ENCODE measurements around the gene TGOLN2.
"Not testable (repeated sequence)": the region's sequence is repeated elsewhere in the genome, so short reads cannot be mapped to it uniquely, and the experiment has no call there.

GRCh38 chr2:85315921-85316320 is 11.9 kb downstream of the TGOLN2 start:
- not testable (repeated sequence) for TF ChIP-seq SMARCE1 (IDR thresholded peaks at IDR 0.05; ENCODE audit: borderline replicate concordance); SMAD3 (CRISPR knock-in tag; IDR thresholded peaks at IDR 0.05); SOX6 (IDR thresholded peaks at IDR 0.05); SOX6 (CRISPR knock-in tag; IDR thresholded peaks at IDR 0.05); EZH2 (conservative IDR thresholded peaks at IDR 0.05; ENCODE audit: low read depth, low read length); KDM5B (CRISPR knock-in tag; IDR thresholded peaks at IDR 0.05; ENCODE audit: borderline replicate concordance); ZBTB43 (CRISPR knock-in tag; conservative IDR thresholded peaks at IDR 0.05); POLR2A (IDR thresholded peaks at IDR 0.05; ENCODE audit: insufficient read depth in 1 of 2, low read depth in 2 of 2, low read length in 2 of 2)

All from HepG2 (cell line).